Testis (tissue), 2 donors: Measurements from ENCODE around the gene CBLN3.

Experiments
- CTCF ChIP-seq, 3 experiments: fragments of 450-650 bp in 2 of 3; fragments of 200-600 bp in 1 of 3; sonication (generic) in 1 of 3; IDR thresholded peaks; one replicate each; pipeline ENCODE4 v1.5.1; 2016 to 2019; ENCODE audit warnings: antibody characterized with exemption in 3 of 3, mild to moderate bottlenecking in 2 of 3, moderate library complexity in 1 of 3
- POLR2A ChIP-seq: fragments of 450-650 bp; IDR thresholded peaks from one replicate; pipeline ENCODE4 v1.6.1; 2017; ENCODE audit warnings: antibody characterized with exemption, mild to moderate bottlenecking, moderate library complexity

- no peak for TF ChIP-seq CTCF (IDR thresholded peaks at IDR 0.05)
- TF ChIP-seq POLR2A, result no peak
Measured at GRCh38 chr14:24404814-24405213, 24.7 kb downstream of the CBLN3 start.
